DMS79 (cell line): ENCODE measurements around the gene ATN1.
A peak's percentile ranks its signal among the peaks of the same experiment; 100 is the strongest.
"Not testable (repeated sequence)": the region's sequence is repeated elsewhere in the genome, so short reads cannot be mapped to it uniquely, and the experiment has no call there.

Experiments
- DNase-seq: peaks from one replicate; lab custom pipeline; 2025; lab: John Stamatoyannopoulos, UW

The ATN1 gene

GRCh38 chr12:6927379-6928021 lies at the start of gene ATN1:
ATN1 (plus strand) TSS chr12:6927959; CDS start chr12:6934002, 6,043 bp downstream.
- DNase-seq: peak; percentile 46

GRCh38 chr12:6879824-6880223 lies 47.9 kb upstream of the ATN1 start:
- DNase-seq: not testable (repeated sequence)

- no peak for DNase-seq
These were observed 44.5 kb upstream of the ATN1 start for GRCh38 chr12:6883252-6883651.

GRCh38 chr12:6883683-6884082 lies 44.1 kb upstream of the ATN1 start:
- no peak for DNase-seq

- no peak for DNase-seq
These were observed 43.2 kb upstream of the ATN1 start for GRCh38 chr12:6884539-6884938.

- not testable (repeated sequence) for DNase-seq
These were observed 41.4 kb upstream of the ATN1 start for GRCh38 chr12:6886206-6886999.

GRCh38 chr12:6887460-6887859 lies 40.3 kb upstream of the ATN1 start:
- no peak for DNase-seq

- DNase-seq: no peak
These were observed 39.4 kb upstream of the ATN1 start for GRCh38 chr12:6888360-6888759.

GRCh38 chr12:6888794-6889193 lies 39.0 kb upstream of the ATN1 start:
- DNase-seq: not testable (repeated sequence)

GRCh38 chr12:6889775-6890573 lies 37.8 kb upstream of the ATN1 start:
- not testable (repeated sequence) for DNase-seq

- DNase-seq: peak; percentile 89
These were observed 36.7 kb upstream of the ATN1 start for GRCh38 chr12:6890789-6891645.

GRCh38 chr12:6891646-6892001 lies 36.1 kb upstream of the ATN1 start:
- DNase-seq: no peak

GRCh38 chr12:6892683-6893082 lies 35.1 kb upstream of the ATN1 start:
- DNase-seq: not testable (repeated sequence)

- no peak for DNase-seq
These were observed 33.4 kb upstream of the ATN1 start for GRCh38 chr12:6894321-6894720.

GRCh38 chr12:6896846-6897435 lies 30.8 kb upstream of the ATN1 start:
- DNase-seq: no peak

GRCh38 chr12:6899427-6899826 lies 28.3 kb upstream of the ATN1 start:
- DNase-seq: no peak

GRCh38 chr12:6899837-6900519 lies 27.8 kb upstream of the ATN1 start:
- DNase-seq: peak; percentile 21

- no peak for DNase-seq
These were observed 25.3 kb upstream of the ATN1 start for GRCh38 chr12:6902448-6902847.

GRCh38 chr12:6903722-6904121 lies 24.0 kb upstream of the ATN1 start:
- DNase-seq: no peak
